GM12878 (cell line): Measurements from ENCODE around the gene CNPPD1. TPM values are rescaled to one million over a fixed set of nuclear protein-coding genes. Genes with fewer than 3 reads are reported as not detected.

Experiments used
- ATAC-seq: fragments of 200-7000 bp; cut with Tn5 transposase; 3 replicates; pipeline ENCODE4 v1.9.1; 2020; ENCODE audit warnings: mild to moderate bottlenecking, moderate library complexity
- BruUV-seq: library from RNA; stranded (reverse); fragments of 400-500 nt; replicated peaks from 2 replicates; lab custom pipeline; 2021; lab: Mats Ljungman, UMichigan
- CTCF ChIA-PET: fragments of 300-600 bp; sonication (Branson Sonifier 250); formaldehyde crosslinking; extraction: SDS; loops from one replicate; lab custom pipeline; 2021; ENCODE audit warnings: inconsistent platforms; lab: Yijun Ruan, JAX
- POLR2A ChIA-PET: fragments of 350-600 bp; formaldehyde crosslinking; extraction: SDS; loops from one replicate; lab custom pipeline; 2021; ENCODE audit warnings: inconsistent platforms; lab: Charles Lee
- RAD21 ChIA-PET: fragments of 300-600 bp; sonication (Branson Sonifier 250); formaldehyde crosslinking; loops from one replicate; lab custom pipeline; 2023; ENCODE audit warnings: antibody characterized with exemption; ENCODE audit not compliant: unreplicated experiment; lab: Charles Lee
- SMC1A ChIA-PET: fragments of 300-600 bp; sonication (Branson Sonifier 250); formaldehyde crosslinking; loops from one replicate; lab custom pipeline; 2023; ENCODE audit not compliant: unreplicated experiment, uncharacterized antibody; lab: Charles Lee
- DNase-seq: peaks from one replicate; pipeline ENCODE4 v3.0.0-alpha.2; 2011; ENCODE audit warnings: low read depth, low spot score
- FAIRE-seq: peaks from 3 replicates; lab custom pipeline; 2011; peaks lifted over from hg19 to GRCh38; lab: Jason Lieb, UNC
- H2AFZ ChIP-seq: 2 replicates; pipeline ENCODE4 v1.6.0; 2011; ENCODE audit warnings: low read depth, low read length, control low read depth; ENCODE audit not compliant: control insufficient read depth
- H3K27ac ChIP-seq: 2 replicates; pipeline ENCODE4 v1.5.1; 2011; ENCODE audit warnings: control low read depth; ENCODE audit not compliant: control insufficient read depth, insufficient read depth
- H3K27me3 ChIP-seq, 2 experiments: replicated peaks in 1 of 2; 2 replicates each; pipeline versions ENCODE4 v1.6.0 to v1.6.1; 2011; ENCODE audit warnings: low read length in 1 of 2; ENCODE audit not compliant: control insufficient read depth in 2 of 2, insufficient read depth in 2 of 2
- H3K36me3 ChIP-seq, 2 experiments: 2 replicates each; pipeline ENCODE4 v1.5.1; 2011; ENCODE audit warnings: low read length in 1 of 2; ENCODE audit not compliant: control insufficient read depth in 2 of 2, insufficient read depth in 2 of 2
- H3K4me1 ChIP-seq: 2 replicates; pipeline ENCODE4 v1.6.1; 2011; ENCODE audit warnings: mild to moderate bottlenecking, low read length, moderate library complexity, mixed read lengths; ENCODE audit not compliant: control insufficient read depth, insufficient read depth
- H3K4me2 ChIP-seq: 2 replicates; pipeline ENCODE4 v1.6.0; 2011; ENCODE audit warnings: control low read depth; ENCODE audit not compliant: control insufficient read depth, insufficient read depth
- H3K4me3 ChIP-seq: fragments of 200-600 bp; sonication (generic); 2 replicates; pipeline ENCODE4 v1.5.1; 2016
- H3K79me2 ChIP-seq: 2 replicates; pipeline ENCODE4 v1.6.0; 2011; ENCODE audit warnings: low read length; ENCODE audit not compliant: control insufficient read depth, insufficient read depth
- H3K9ac ChIP-seq: 2 replicates; pipeline ENCODE4 v1.8.0; 2011; ENCODE audit warnings: low read length, control low read depth, mixed read lengths; ENCODE audit not compliant: control insufficient read depth, insufficient read depth
- H3K9me3 ChIP-seq: replicated peaks from 3 replicates; pipeline ENCODE4 v1.5.1; 2011; ENCODE audit warnings: mild to moderate bottlenecking, low read length; ENCODE audit not compliant: control insufficient read depth, insufficient read depth
- H4K20me1 ChIP-seq: 2 replicates; pipeline ENCODE4 v1.6.0; 2011; ENCODE audit not compliant: control insufficient read depth, insufficient read depth
- CREB1 ChIP-seq: IDR thresholded peaks from 2 replicates; pipeline ENCODE4 v1.6.1; 2012; ENCODE audit warnings: low read depth, mild to moderate bottlenecking, inconsistent platforms
- IRF4 ChIP-seq: IDR thresholded peaks from 2 replicates; pipeline ENCODE4 v1.6.1; 2011; ENCODE audit warnings: low read depth, low read length
- KLF5 ChIP-seq: fragments of 450-650 bp; IDR thresholded peaks from 2 replicates; pipeline ENCODE4 v1.6.1; 2014; ENCODE audit warnings: mild to moderate bottlenecking; ENCODE audit not compliant: partially characterized antibody
- NBN ChIP-seq: fragments of 450-650 bp; IDR thresholded peaks from 2 replicates; pipeline ENCODE4 v1.6.1; 2016
- SIX5 ChIP-seq: IDR thresholded peaks from 2 replicates; pipeline ENCODE4 v1.6.1; 2011; ENCODE audit warnings: mild to moderate bottlenecking, low read depth, low read length, moderate library complexity; ENCODE audit not compliant: severe bottlenecking
- SRF ChIP-seq, 2 experiments: IDR thresholded peaks; 2 replicates each; pipeline ENCODE4 v1.6.1; 2011; ENCODE audit warnings: low read depth in 2 of 2, low read length in 2 of 2, mild to moderate bottlenecking in 1 of 2, moderate library complexity in 1 of 2
- TCF7 ChIP-seq: IDR thresholded peaks from 2 replicates; pipeline ENCODE4 v1.6.1; 2014; ENCODE audit warnings: antibody characterized with exemption, borderline replicate concordance
- WGBS: methylation state at CpG from one replicate; pipeline ENCODE4 v1.1.6; 2016; ENCODE audit warnings: low lambda C conversion rate; ENCODE audit not compliant: insufficient replicate concordance, insufficient coverage; ENCODE audit errors: missing lambda C conversion rate; 5-methylcytosine and 5-hydroxymethylcytosine counted together
- in situ Hi-C: fragments of 300-500 bp; cut with MboI; formaldehyde crosslinking; loops from 9 replicates; pipeline ENCODE4 v1.14.3; 2018; ENCODE audit warnings: mixed read lengths
- intact Hi-C: fragments of 100-400 bp; cut with micrococcal nuclease; formaldehyde crosslinking; loops from one replicate; pipeline ENCODE4 v1.14.2; 2022; ENCODE audit not compliant: unreplicated experiment
- polyA plus RNA-seq, 11 experiments: library from polyadenylated mRNA; depleted of rRNA in 4 of 11; unstranded in 6 of 11; stranded (reverse) in 5 of 11; fragments of >200 nt; fragmentation: Nextera tagmentation in 4 of 11; fragmentation: Illumina TruSeq in 1 of 11; extraction: Ambion mirVana in 4 of 11; extraction: Trizol in 1 of 11; gene quantifications; 1 replicate in 1 of 11; 2 replicates in 10 of 11; pipeline versions ENCODE4 v1.2.1 to v1.2.3, GENCODE V29; 2011 to 2016; ENCODE audit warnings: inconsistent platforms in 2 of 11, missing spikeins in 2 of 11, low read depth in 1 of 11
- total RNA-seq, 4 experiments: library from RNA; depleted of rRNA in 3 of 4; stranded (reverse); fragments of >200 nt in 3 of 4; fragmentation: Illumina TruSeq in 1 of 4; extraction: Trizol in 1 of 4; gene quantifications; 2 replicates each; pipeline versions ENCODE4 v1.2.1 to v1.2.3, GENCODE V29; 2013 to 2021
- TF ChIP-seq, protein P1 (sequence below): fragments of 450-650 bp; formaldehyde crosslinking; IDR thresholded peaks from 2 replicates; pipeline ENCODE4 v1.5.0; 2022; ENCODE audit warnings: mild to moderate bottlenecking, missing genetic modification characterization

CNPPD1 gene
- total and polyA plus RNA-seq, 10 of the 15 experiments (the other 5 are each of a cell fraction or from before 2014, with no cell fraction given), result 12.2 to 86.6 (median 43.4) TPM

GRCh38 chr2:219198974-219199373, 22.2 kb upstream of the CNPPD1 start:
- H4K20me1 ChIP-seq, result no peaks in the 10 kb centered on the region
- TF ChIP-seq IRF4 (no peak), TCF7 (no peak), CREB1 (no peak), SIX5 (no peak), KLF5 (no peak), NBN (no peak), SRF (IDR thresholded peaks at IDR 0.05; ENCODE audit: low read depth in 2 of 2, low read length in 2 of 2) (no peak)
- TF ChIP-seq, protein P1, sequence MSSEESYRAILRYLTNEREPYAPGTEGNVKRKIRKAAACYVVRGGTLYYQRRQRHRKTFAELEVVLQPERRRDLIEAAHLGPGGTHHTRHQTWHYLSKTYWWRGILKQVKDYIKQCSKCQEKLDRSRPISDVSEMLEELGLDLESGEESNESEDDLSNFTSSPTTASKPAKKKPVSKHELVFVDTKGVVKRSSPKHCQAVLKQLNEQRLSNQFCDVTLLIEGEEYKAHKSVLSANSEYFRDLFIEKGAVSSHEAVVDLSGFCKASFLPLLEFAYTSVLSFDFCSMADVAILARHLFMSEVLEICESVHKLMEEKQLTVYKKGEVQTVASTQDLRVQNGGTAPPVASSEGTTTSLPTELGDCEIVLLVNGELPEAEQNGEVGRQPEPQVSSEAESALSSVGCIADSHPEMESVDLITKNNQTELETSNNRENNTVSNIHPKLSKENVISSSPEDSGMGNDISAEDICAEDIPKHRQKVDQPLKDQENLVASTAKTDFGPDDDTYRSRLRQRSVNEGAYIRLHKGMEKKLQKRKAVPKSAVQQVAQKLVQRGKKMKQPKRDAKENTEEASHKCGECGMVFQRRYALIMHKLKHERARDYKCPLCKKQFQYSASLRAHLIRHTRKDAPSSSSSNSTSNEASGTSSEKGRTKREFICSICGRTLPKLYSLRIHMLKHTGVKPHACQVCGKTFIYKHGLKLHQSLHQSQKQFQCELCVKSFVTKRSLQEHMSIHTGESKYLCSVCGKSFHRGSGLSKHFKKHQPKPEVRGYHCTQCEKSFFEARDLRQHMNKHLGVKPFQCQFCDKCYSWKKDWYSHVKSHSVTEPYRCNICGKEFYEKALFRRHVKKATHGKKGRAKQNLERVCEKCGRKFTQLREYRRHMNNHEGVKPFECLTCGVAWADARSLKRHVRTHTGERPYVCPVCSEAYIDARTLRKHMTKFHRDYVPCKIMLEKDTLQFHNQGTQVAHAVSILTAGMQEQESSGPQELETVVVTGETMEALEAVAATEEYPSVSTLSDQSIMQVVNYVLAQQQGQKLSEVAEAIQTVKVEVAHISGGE, result no peak
- H3K79me2 ChIP-seq, result no peaks in the 10 kb centered on the region
- H3K4me1 ChIP-seq, result no peaks in the 10 kb centered on the region
- FAIRE-seq (no peak), ATAC-seq (no peak), DNase-seq (no peak)
- no peak overlapping the region for H3K27ac ChIP-seq
- no peak overlapping the region for H2AFZ ChIP-seq
- no peak overlapping the region for H3K4me3 ChIP-seq
- ChIA-PET CTCF (no interaction called here), POLR2A (interaction anchor here (1.6 kb wide), 1 partner anchor 17 kb away, joined by 4 read pairs; no protein-coding TSS in a partner anchor), SMC1A (interaction anchor here (0.8 kb wide), 1 partner anchor 28 kb away, joined by 3 read pairs; no protein-coding TSS in a partner anchor), RAD21 (no interaction called here)
- intact Hi-C loops, result no loop called here
- H3K9me3 ChIP-seq, result no peaks in the 10 kb centered on the region
- in situ Hi-C loops, result no loop called here
- H3K27me3 ChIP-seq, result no peaks in the 10 kb centered on the region
- no TSS peak for BruUV-seq
- no peaks in the 10 kb centered on the region for H3K36me3 ChIP-seq
- H3K4me2 ChIP-seq, result no peak overlapping the region
- 65% methylated on average over 5 of the region's 5 CpGs for WGBS
- H3K9ac ChIP-seq, result no peak overlapping the region
